Activated naive CD4-positive, alpha-beta T cell treated with anti-CD3 and anti-CD28 coated beads, Interleukin-2, amount 10 ng/mL, durations not matched to agents 7 days and 5 days (primary cell): Measurements from ENCODE around the gene GRID1.

Experiments used
- CTCF ChIA-PET: fragments of 350-600 bp; sonication (Branson Sonifier 250); formaldehyde crosslinking; loops from one replicate; lab custom pipeline; 2021; ENCODE audit warnings: antibody characterized with exemption; lab: Charles Lee
- DNase-seq: peaks from one replicate; pipeline ENCODE4 v3.0.0-alpha.2; 2020
- H3K27ac Mint-ChIP-seq: one replicate; pipeline ENCODE4 v1.8.0; 2021; ENCODE audit warnings: mild to moderate bottlenecking, moderate library complexity, mixed read lengths
- H3K27me3 Mint-ChIP-seq: one replicate; pipeline ENCODE4 v1.8.0; 2021; ENCODE audit warnings: mild to moderate bottlenecking, mixed read lengths
- H3K36me3 Mint-ChIP-seq: one replicate; pipeline ENCODE4 v1.8.0; 2021; ENCODE audit warnings: mixed read lengths
- H3K4me1 Mint-ChIP-seq: one replicate; pipeline ENCODE4 v1.8.0; 2021; ENCODE audit warnings: mixed read lengths
- H3K4me3 Mint-ChIP-seq: one replicate; pipeline ENCODE4 v1.8.0; 2021; ENCODE audit warnings: mild to moderate bottlenecking, moderate library complexity, mixed read lengths
- H3K9me3 Mint-ChIP-seq: one replicate; pipeline ENCODE4 v1.8.0; 2021; ENCODE audit warnings: mixed read lengths

Gene GRID1

DNA sequence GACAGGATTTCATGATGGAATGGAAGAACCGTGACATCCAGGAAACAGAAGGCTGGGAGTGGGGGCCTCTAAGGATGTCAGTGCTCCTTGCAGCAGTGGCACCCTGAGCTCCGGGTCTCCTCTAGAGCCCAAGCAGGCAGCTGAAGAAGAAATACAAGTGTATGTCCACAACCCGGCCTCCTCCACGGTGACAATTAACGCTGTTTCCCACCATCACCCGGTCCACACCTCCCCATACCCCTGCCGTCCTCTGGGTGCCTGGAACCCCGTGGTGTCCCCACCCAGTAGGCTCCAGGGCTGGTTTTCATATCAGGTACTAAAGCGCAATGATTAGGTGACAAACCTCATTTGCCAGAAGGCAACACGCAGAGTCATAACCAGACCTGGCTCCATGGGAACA is 30.3 kb downstream of the GRID1 start:
- H3K9me3 Mint-ChIP-seq: no peaks in the 10 kb centered on the region
- no peaks in the 10 kb centered on the region for H3K36me3 Mint-ChIP-seq
- CTCF ChIA-PET: no interaction called here
- H3K4me3 Mint-ChIP-seq: no peak overlapping the region
- peaks cover 18% of the 10 kb centered on the region for H3K27me3 Mint-ChIP-seq
- H3K27ac Mint-ChIP-seq: no peak overlapping the region
- no peak for DNase-seq
- H3K4me1 Mint-ChIP-seq: no peaks in the 10 kb centered on the region

DNA sequence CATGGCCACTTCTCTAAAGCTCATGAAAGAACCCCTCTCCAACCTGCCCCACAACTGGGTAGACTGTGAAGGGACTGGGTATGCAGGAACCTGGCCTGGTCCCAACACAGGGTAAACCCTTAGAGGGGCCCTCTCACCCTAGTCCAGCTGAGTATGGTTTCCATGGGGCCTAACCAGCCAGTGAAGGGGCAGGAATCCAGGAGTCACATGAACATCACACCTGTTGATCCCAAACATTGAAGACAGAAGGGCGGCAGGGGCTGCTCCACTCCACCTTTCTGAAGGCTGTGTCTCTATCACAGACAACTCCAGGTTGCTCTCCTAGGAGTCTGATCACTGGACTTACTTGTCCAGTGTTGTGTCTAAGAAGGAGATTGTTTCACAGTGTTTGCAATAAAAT is 30.8 kb downstream of the GRID1 start:
- CTCF ChIA-PET: no interaction called here
- Mint-ChIP-seq H3K9me3 (no peaks in the 10 kb centered on the region), H3K27me3 (peaks cover 17% of the 10 kb centered on the region), H3K27ac (no peak overlapping the region), H3K4me3 (no peak overlapping the region), H3K4me1 (no peaks in the 10 kb centered on the region), H3K36me3 (no peaks in the 10 kb centered on the region)
- DNase-seq: no peak

GRCh38 chr10:86335257-86335656 is 31.3 kb downstream of the GRID1 start:
- H3K36me3 Mint-ChIP-seq: no peaks in the 10 kb centered on the region
- H3K4me3 Mint-ChIP-seq: no peak overlapping the region
- no peak for DNase-seq
- no peaks in the 10 kb centered on the region for H3K9me3 Mint-ChIP-seq
- peaks cover 17% of the 10 kb centered on the region for H3K27me3 Mint-ChIP-seq
- H3K4me1 Mint-ChIP-seq: no peaks in the 10 kb centered on the region
- no peak overlapping the region for H3K27ac Mint-ChIP-seq
- CTCF ChIA-PET: no interaction called here

- H3K27me3 Mint-ChIP-seq: peaks cover 17% of the 10 kb centered on the region
- no peaks in the 10 kb centered on the region for H3K36me3 Mint-ChIP-seq
- CTCF ChIA-PET: no interaction called here
- H3K27ac Mint-ChIP-seq: no peak overlapping the region
- H3K4me3 Mint-ChIP-seq: no peak overlapping the region
- DNase-seq: no peak
- H3K4me1 Mint-ChIP-seq: no peaks in the 10 kb centered on the region
- H3K9me3 Mint-ChIP-seq: no peaks in the 10 kb centered on the region
These were observed 32.0 kb downstream of the GRID1 start for GRCh38 chr10:86334488-86335085.

DNA sequence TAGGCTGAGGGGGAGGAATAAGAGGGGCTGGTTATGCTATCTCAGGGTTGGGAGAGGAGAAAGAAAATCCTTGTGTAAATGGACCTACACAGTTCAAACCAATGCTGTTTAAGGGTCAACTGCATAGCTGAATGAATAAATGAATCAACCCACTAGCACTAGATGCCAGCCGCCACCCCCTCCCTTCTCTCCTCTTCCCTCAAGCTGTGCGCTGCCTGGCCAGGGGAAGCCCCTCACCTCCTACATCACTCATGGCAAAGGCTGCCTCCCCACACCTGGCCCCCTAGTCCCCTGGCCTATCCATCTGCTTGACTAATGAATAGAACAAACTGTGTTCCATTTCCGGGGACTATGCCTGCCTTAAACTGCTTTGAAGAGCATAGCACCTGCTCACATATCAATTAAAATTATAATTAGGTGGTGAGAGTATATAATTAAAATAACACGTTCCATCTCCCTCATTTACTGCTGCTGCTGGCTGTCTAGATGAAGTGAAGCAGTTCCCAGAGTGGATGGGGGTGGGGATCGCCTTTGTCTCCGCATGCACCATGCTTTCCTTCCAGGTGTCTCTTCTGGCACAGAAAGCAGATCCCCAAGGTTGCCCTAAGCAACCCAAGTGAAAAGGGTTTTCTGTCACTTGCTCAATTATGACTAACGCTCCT is 32.6 kb downstream of the GRID1 start:
- peaks cover 13% of the 10 kb centered on the region for H3K27me3 Mint-ChIP-seq
- no peak overlapping the region for H3K4me3 Mint-ChIP-seq
- H3K4me1 Mint-ChIP-seq: no peaks in the 10 kb centered on the region
- no peaks in the 10 kb centered on the region for H3K36me3 Mint-ChIP-seq
- H3K27ac Mint-ChIP-seq: no peak overlapping the region
- CTCF ChIA-PET: no interaction called here
- no peak for DNase-seq
- H3K9me3 Mint-ChIP-seq: no peaks in the 10 kb centered on the region

- Mint-ChIP-seq H3K36me3 (no peaks in the 10 kb centered on the region), H3K27ac (no peak overlapping the region), H3K9me3 (no peaks in the 10 kb centered on the region), H3K27me3 (peaks cover 12% of the 10 kb centered on the region), H3K4me3 (no peak overlapping the region), H3K4me1 (no peaks in the 10 kb centered on the region)
- DNase-seq: no peak
- CTCF ChIA-PET: no interaction called here
These were observed 34.7 kb downstream of the GRID1 start for GRCh38 chr10:86331861-86332260.

- Mint-ChIP-seq H3K27me3 (peaks cover 12% of the 10 kb centered on the region), H3K9me3 (no peaks in the 10 kb centered on the region), H3K27ac (no peak overlapping the region), H3K36me3 (no peaks in the 10 kb centered on the region), H3K4me1 (no peaks in the 10 kb centered on the region), H3K4me3 (no peak overlapping the region)
- no peak for DNase-seq
- CTCF ChIA-PET: no interaction called here
These were observed 35.5 kb downstream of the GRID1 start for GRCh38 chr10:86330778-86331763.

DNA sequence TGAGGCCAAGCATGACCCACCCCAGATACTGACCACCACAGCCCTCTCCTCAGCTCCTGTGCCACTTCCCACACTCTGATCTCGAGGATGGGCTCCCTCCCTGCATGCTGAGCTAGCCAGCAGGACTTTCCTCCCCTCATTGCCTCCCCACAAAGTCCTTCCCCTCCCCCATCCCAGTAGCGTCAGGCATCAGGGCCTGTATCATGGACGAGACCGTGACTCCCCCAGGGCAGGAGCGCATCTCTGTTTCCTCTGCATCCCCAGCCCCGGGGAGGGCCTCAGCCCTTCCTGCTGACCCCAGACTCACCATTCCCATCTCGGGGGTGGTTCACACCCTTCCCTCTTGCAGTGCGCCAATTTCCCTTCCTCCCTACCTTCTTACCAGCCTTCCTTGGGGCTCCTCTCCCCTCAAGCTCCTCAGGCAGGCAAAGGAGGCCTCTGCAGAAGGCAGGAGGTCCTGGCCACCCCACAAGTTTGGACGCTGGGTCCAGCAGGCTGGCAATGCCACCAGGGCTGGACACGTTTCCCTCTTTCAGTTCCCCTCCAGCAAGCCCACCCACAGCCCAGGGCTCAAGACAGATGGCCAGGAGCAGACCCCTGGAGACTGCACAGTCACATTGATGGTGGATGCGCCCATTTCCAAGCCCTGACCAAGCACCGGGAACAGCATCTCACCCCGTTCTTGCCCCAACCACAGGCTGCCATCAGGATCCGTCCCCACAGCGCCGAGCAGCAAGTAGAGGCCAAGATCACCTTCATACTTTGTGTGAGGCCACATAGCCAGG is 36.5 kb downstream of the GRID1 start:
- Mint-ChIP-seq H3K27ac (no peak overlapping the region), H3K4me3 (no peak overlapping the region), H3K9me3 (no peaks in the 10 kb centered on the region), H3K36me3 (no peaks in the 10 kb centered on the region), H3K4me1 (no peaks in the 10 kb centered on the region), H3K27me3 (peaks cover 12% of the 10 kb centered on the region)
- DNase-seq: no peak
- CTCF ChIA-PET: no interaction called here

GRCh38 chr10:86329093-86329710 is 37.4 kb downstream of the GRID1 start:
- no peak for DNase-seq
- H3K36me3 Mint-ChIP-seq: no peaks in the 10 kb centered on the region
- CTCF ChIA-PET: no interaction called here
- H3K4me3 Mint-ChIP-seq: no peak overlapping the region
- no peaks in the 10 kb centered on the region for H3K9me3 Mint-ChIP-seq
- peaks cover 15% of the 10 kb centered on the region for H3K27me3 Mint-ChIP-seq
- no peak overlapping the region for H3K27ac Mint-ChIP-seq
- H3K4me1 Mint-ChIP-seq: no peaks in the 10 kb centered on the region

- peaks cover 19% of the 10 kb centered on the region for H3K27me3 Mint-ChIP-seq
- H3K4me3 Mint-ChIP-seq: no peak overlapping the region
- no peak for DNase-seq
- no peaks in the 10 kb centered on the region for H3K4me1 Mint-ChIP-seq
- no peaks in the 10 kb centered on the region for H3K36me3 Mint-ChIP-seq
- CTCF ChIA-PET: no interaction called here
- no peaks in the 10 kb centered on the region for H3K9me3 Mint-ChIP-seq
- no peak overlapping the region for H3K27ac Mint-ChIP-seq
These were observed 38.5 kb downstream of the GRID1 start for GRCh38 chr10:86327954-86328725.

DNA sequence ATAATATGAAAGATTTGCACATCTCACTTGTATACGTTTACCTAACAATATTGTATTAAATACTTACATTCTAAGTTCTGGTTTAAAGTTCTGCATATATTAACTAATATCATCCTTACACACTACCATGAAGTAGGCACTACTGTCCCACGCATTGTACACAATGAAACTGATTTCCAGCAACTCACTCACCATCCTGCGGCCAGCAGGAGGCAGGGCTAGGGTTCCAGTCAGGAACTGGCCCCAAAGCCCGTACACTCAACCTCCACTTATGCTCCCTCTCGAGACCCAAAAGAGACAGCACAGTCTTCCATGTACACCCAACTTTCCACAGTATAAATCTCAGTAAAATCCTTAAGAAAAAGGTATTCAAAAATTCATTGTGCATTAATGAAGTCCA is 41.4 kb downstream of the GRID1 start:
- Mint-ChIP-seq H3K27me3 (peaks cover 12% of the 10 kb centered on the region), H3K4me1 (no peaks in the 10 kb centered on the region), H3K36me3 (no peaks in the 10 kb centered on the region), H3K27ac (no peak overlapping the region), H3K4me3 (no peak overlapping the region), H3K9me3 (no peaks in the 10 kb centered on the region)
- CTCF ChIA-PET: no interaction called here
- DNase-seq: no peak

DNA sequence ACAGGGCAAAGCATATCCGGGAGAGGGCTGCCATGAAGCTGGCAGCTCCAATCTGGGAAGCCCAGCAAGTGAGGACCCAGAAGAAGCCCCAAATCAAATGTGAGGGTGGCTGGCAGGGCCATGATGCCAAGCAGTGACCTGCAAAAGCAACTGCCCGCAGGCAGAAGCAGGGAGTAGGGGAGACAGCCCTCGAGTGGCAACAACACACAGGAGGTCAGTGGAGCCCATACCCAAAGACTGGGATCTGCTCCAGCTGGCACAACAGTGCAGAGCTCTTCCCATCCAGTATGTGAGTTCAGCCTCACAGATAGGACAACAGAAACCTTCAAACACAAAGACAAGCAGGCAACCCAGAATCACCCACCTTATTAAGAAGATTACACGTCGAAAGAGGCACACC is 45.0 kb downstream of the GRID1 start:
- H3K4me3 Mint-ChIP-seq: no peak overlapping the region
- CTCF ChIA-PET: no interaction called here

GRCh38 chr10:86319676-86320075 is 46.9 kb downstream of the GRID1 start:
- CTCF ChIA-PET: no interaction called here

More for the DNA sequence above, 45.0 kb downstream of the GRID1 start:
- Mint-ChIP-seq H3K27ac (no peak overlapping the region), H3K4me1 (no peaks in the 10 kb centered on the region), H3K27me3 (peaks cover 12% of the 10 kb centered on the region), H3K9me3 (no peaks in the 10 kb centered on the region), H3K36me3 (no peaks in the 10 kb centered on the region)
- peak; percentile 11 for DNase-seq

More at GRCh38 chr10:86319676-86320075, 46.9 kb downstream of the GRID1 start:
- no peak for DNase-seq
- H3K4me3 Mint-ChIP-seq: no peak overlapping the region
- H3K4me1 Mint-ChIP-seq: no peaks in the 10 kb centered on the region
- no peak overlapping the region for H3K27ac Mint-ChIP-seq
- H3K36me3 Mint-ChIP-seq: no peaks in the 10 kb centered on the region
- H3K27me3 Mint-ChIP-seq: peaks cover 7% of the 10 kb centered on the region
- no peaks in the 10 kb centered on the region for H3K9me3 Mint-ChIP-seq
